Keratinocyte (primary cell): ENCODE data around the gene CREB5. TPM values are rescaled to one million over a fixed set of nuclear protein-coding genes. Genes with fewer than 3 reads are reported as not detected.

Experiments used
- DNase-seq: peaks from one replicate; pipeline ENCODE4 v3.0.0-alpha.2; 2011; ENCODE audit warnings: low read depth, missing footprints, low spot score
- FAIRE-seq: peaks from 2 replicates; lab custom pipeline; 2011; peaks lifted over from hg19 to GRCh38; lab: Jason Lieb, UNC
- H2AFZ ChIP-seq: 2 replicates; pipeline ENCODE4 v1.6.0; 2012; ENCODE audit warnings: low read length, control low read depth, inconsistent platforms; ENCODE audit not compliant: control insufficient read depth
- H3K27ac ChIP-seq: 2 replicates; pipeline ENCODE4 v1.5.1; 2011; ENCODE audit warnings: low read length; ENCODE audit not compliant: control insufficient read depth, insufficient read depth
- H3K27me3 ChIP-seq: 3 replicates; pipeline ENCODE4 v1.6.0; 2011; ENCODE audit warnings: low read length; ENCODE audit not compliant: control insufficient read depth, insufficient read depth; ENCODE audit errors: extremely low read depth
- H3K36me3 ChIP-seq, 2 experiments: 2 replicates in 1 of 2; 3 replicates in 1 of 2; pipeline ENCODE4 v1.5.1; 2011; ENCODE audit warnings: low read length in 2 of 2, mild to moderate bottlenecking in 1 of 2; ENCODE audit not compliant: control insufficient read depth in 2 of 2, insufficient read depth in 2 of 2; ENCODE audit errors: extremely low read depth in 1 of 2
- H3K4me1 ChIP-seq: 3 replicates; pipeline ENCODE4 v1.5.1; 2011; ENCODE audit warnings: low read length; ENCODE audit not compliant: control insufficient read depth, insufficient read depth; ENCODE audit errors: extremely low read depth
- H3K4me2 ChIP-seq: 3 replicates; pipeline ENCODE4 v1.6.0; 2011; ENCODE audit warnings: low read depth, low read length; ENCODE audit not compliant: control insufficient read depth, insufficient read depth; ENCODE audit errors: extremely low read depth
- H3K4me3 ChIP-seq, 3 experiments: fragments of 200-600 bp in 1 of 3; sonication (generic) in 1 of 3; 2 replicates in 2 of 3; 3 replicates in 1 of 3; pipeline ENCODE4 v1.5.1; 2011 to 2016; ENCODE audit warnings: low read length in 3 of 3, mild to moderate bottlenecking in 3 of 3, control low read depth in 2 of 3, inconsistent platforms in 1 of 3, low read depth in 1 of 3, mixed read lengths in 1 of 3, mixed run types in 1 of 3, moderate library complexity in 1 of 3; ENCODE audit not compliant: control insufficient read depth in 2 of 3, insufficient read depth in 2 of 3; ENCODE audit errors: extremely low read depth in 1 of 3
- H3K79me2 ChIP-seq: 2 replicates; pipeline ENCODE4 v1.6.0; 2012; ENCODE audit warnings: low read length; ENCODE audit not compliant: control insufficient read depth, insufficient read depth
- H3K9ac ChIP-seq: 3 replicates; pipeline ENCODE4 v1.6.0; 2011; ENCODE audit warnings: low read length; ENCODE audit not compliant: control insufficient read depth, insufficient read depth; ENCODE audit errors: extremely low read depth
- H3K9me1 ChIP-seq: 3 replicates; pipeline ENCODE4 v1.6.0; 2011; ENCODE audit warnings: low read length; ENCODE audit not compliant: control insufficient read depth, insufficient read depth; ENCODE audit errors: extremely low read depth
- H3K9me3 ChIP-seq: 2 replicates; pipeline ENCODE4 v1.5.1; 2012; ENCODE audit warnings: low read depth, low read length; ENCODE audit not compliant: control insufficient read depth
- H4K20me1 ChIP-seq: 3 replicates; pipeline ENCODE4 v1.6.0; 2011; ENCODE audit warnings: low read length; ENCODE audit not compliant: control insufficient read depth, insufficient read depth; ENCODE audit errors: extremely low read depth
- EZH2 ChIP-seq: IDR thresholded peaks from one replicate; pipeline ENCODE4 v1.6.1; 2012; ENCODE audit warnings: inconsistent platforms, mild to moderate bottlenecking, low read length, moderate library complexity
- dilution Hi-C: fragments of 300-500 bp; cut with MboI; formaldehyde crosslinking; loops from one replicate; pipeline ENCODE4 v1.7.0; 2020; ENCODE audit warnings: low sequenced_read_pairs; ENCODE audit not compliant: extremely low pct_ligation_motif_present
- polyA plus RNA-seq, 5 experiments: library from polyadenylated mRNA; depleted of rRNA in 3 of 5; stranded (reverse) in 3 of 5; stranded (forward) in 1 of 5; unstranded in 1 of 5; fragments of >200 nt; gene quantifications; 1 replicate in 1 of 5; 2 replicates in 3 of 5; 3 replicates in 1 of 5; pipeline versions ENCODE4 v1.2.1 to v1.2.3, GENCODE V29; 2011 to 2012; ENCODE audit warnings: missing spikeins in 2 of 5, low read depth in 1 of 5, low replicate concordance in 1 of 5
- TF ChIP-seq, protein P1 (sequence below), 3 experiments: IDR thresholded peaks in 1 of 3; conservative IDR thresholded peaks in 1 of 3; optimal IDR thresholded peaks in 1 of 3; 2 replicates in 2 of 3; 3 replicates in 1 of 3; pipeline versions ENCODE3 to v1.5.1; 2011; ENCODE audit warnings: low read length in 3 of 3, mild to moderate bottlenecking in 3 of 3, moderate library complexity in 2 of 3, control low read depth in 1 of 3, inconsistent platforms in 1 of 3; ENCODE audit not compliant: insufficient read depth in 2 of 3; ENCODE audit errors: extremely low read depth in 1 of 3

The CREB5 gene
- polyA plus RNA-seq, 1 donor (not counting 4 experiments of a cell fraction or from before 2014, with no cell fraction given), result 7.9 TPM

DNA sequence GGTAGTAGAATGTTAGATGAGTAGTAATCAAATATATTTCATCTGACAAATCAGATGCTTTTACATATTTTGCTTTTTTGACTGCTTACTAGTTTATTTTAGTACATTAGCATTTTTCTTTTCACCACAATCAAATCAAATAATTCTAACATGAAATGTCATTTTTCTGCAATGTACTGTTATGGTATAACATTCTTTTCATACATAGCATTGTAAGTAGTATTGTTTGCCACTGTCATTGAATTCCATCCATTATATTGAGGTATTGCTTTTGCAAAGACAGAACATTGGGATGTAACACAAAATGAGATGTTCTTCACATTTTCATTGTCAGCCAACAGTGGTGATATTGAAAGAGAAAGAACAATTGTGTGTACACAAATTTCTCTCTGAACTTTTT lies 438.4 kb downstream of the CREB5 start:
- no peaks in the 10 kb centered on the region for H4K20me1 ChIP-seq
- FAIRE-seq, result no peak
- no peaks in the 10 kb centered on the region for H3K9me1 ChIP-seq
- H3K27ac ChIP-seq, result no peak overlapping the region
- no peaks in the 10 kb centered on the region for H3K36me3 ChIP-seq
- H3K79me2 ChIP-seq, result no peaks in the 10 kb centered on the region
- H3K4me1 ChIP-seq, result peaks cover 18% of the 10 kb centered on the region
- H3K9ac ChIP-seq, result no peak overlapping the region
- no peak for TF ChIP-seq EZH2
- TF ChIP-seq, protein P1, sequence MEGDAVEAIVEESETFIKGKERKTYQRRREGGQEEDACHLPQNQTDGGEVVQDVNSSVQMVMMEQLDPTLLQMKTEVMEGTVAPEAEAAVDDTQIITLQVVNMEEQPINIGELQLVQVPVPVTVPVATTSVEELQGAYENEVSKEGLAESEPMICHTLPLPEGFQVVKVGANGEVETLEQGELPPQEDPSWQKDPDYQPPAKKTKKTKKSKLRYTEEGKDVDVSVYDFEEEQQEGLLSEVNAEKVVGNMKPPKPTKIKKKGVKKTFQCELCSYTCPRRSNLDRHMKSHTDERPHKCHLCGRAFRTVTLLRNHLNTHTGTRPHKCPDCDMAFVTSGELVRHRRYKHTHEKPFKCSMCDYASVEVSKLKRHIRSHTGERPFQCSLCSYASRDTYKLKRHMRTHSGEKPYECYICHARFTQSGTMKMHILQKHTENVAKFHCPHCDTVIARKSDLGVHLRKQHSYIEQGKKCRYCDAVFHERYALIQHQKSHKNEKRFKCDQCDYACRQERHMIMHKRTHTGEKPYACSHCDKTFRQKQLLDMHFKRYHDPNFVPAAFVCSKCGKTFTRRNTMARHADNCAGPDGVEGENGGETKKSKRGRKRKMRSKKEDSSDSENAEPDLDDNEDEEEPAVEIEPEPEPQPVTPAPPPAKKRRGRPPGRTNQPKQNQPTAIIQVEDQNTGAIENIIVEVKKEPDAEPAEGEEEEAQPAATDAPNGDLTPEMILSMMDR (optimal IDR thresholded peaks at IDR 0.05 in 1 of 3, IDR thresholded peaks at IDR 0.05 in 1 of 3, conservative IDR thresholded peaks at IDR 0.05 in 1 of 3; ENCODE audit: extremely low read depth in 1 of 3, insufficient read depth in 2 of 3, low read length in 3 of 3), result no peak
- H3K4me2 ChIP-seq, result no peak overlapping the region
- no peak overlapping the region for H3K4me3 ChIP-seq
- H2AFZ ChIP-seq, result no peak overlapping the region
- peaks cover 18% of the 10 kb centered on the region for H3K27me3 ChIP-seq
- dilution Hi-C loops, result no loop called here
- no peaks in the 10 kb centered on the region for H3K9me3 ChIP-seq
- no peak for DNase-seq

DNA sequence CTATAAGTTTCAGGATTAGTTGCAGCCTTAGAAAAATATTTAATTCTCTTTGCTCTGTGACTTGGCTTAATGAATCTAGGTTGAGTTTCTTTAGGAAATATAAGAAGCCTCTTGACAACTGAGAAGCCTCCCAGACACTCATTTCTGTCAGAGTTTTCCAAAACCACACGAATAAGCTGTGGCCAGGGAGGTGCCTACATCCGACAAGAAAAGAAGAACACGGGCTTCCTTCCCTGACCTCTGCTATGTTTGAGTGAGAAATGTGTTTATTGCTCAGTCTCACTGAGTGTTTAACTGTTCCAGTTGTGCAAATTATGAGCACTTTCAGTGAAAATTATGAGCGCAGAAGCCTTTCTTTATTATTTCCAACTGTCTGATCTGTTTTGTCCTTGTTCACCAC lies 440.8 kb downstream of the CREB5 start:
- Histone ChIP-seq H3K9me1 (no peaks in the 10 kb centered on the region), H3K4me1 (peaks cover 30% of the 10 kb centered on the region), H3K9ac (no peak overlapping the region), H2AFZ (no peak overlapping the region), H3K27me3 (peaks cover 18% of the 10 kb centered on the region), H3K9me3 (no peaks in the 10 kb centered on the region), H3K4me2 (peak overlapping the region; percentile 86), H3K36me3 (no peaks in the 10 kb centered on the region), H3K27ac (no peak overlapping the region), H3K4me3 (no peak overlapping the region), H4K20me1 (no peaks in the 10 kb centered on the region), H3K79me2 (no peaks in the 10 kb centered on the region)
- no peak for FAIRE-seq
- no peak for TF ChIP-seq EZH2
- TF ChIP-seq, protein P1 (optimal IDR thresholded peaks at IDR 0.05 in 1 of 3, IDR thresholded peaks at IDR 0.05 in 1 of 3, conservative IDR thresholded peaks at IDR 0.05 in 1 of 3; ENCODE audit: extremely low read depth in 1 of 3, insufficient read depth in 2 of 3, low read length in 3 of 3), result no peak
- no peak for DNase-seq
- dilution Hi-C loops, result no loop called here
